GM12878 (cell line): ENCODE results near the gene NUPR1. TPM values are rescaled to one million over a fixed set of nuclear protein-coding genes. Genes with fewer than 3 reads are reported as not detected.

Experiments used
- ATAC-seq: fragments of 200-7000 bp; cut with Tn5 transposase; 3 replicates; pipeline ENCODE4 v1.9.1; 2020; ENCODE audit warnings: mild to moderate bottlenecking, moderate library complexity
- BruUV-seq: library from RNA; stranded (reverse); fragments of 400-500 nt; replicated peaks from 2 replicates; lab custom pipeline; 2021; lab: Mats Ljungman, UMichigan
- CTCF ChIA-PET: fragments of 300-600 bp; sonication (Branson Sonifier 250); formaldehyde crosslinking; extraction: SDS; loops from one replicate; lab custom pipeline; 2021; ENCODE audit warnings: inconsistent platforms; lab: Yijun Ruan, JAX
- POLR2A ChIA-PET: fragments of 350-600 bp; formaldehyde crosslinking; extraction: SDS; loops from one replicate; lab custom pipeline; 2021; ENCODE audit warnings: inconsistent platforms; lab: Charles Lee
- RAD21 ChIA-PET: fragments of 300-600 bp; sonication (Branson Sonifier 250); formaldehyde crosslinking; loops from one replicate; lab custom pipeline; 2023; ENCODE audit warnings: antibody characterized with exemption; ENCODE audit not compliant: unreplicated experiment; lab: Charles Lee
- SMC1A ChIA-PET: fragments of 300-600 bp; sonication (Branson Sonifier 250); formaldehyde crosslinking; loops from one replicate; lab custom pipeline; 2023; ENCODE audit not compliant: unreplicated experiment, uncharacterized antibody; lab: Charles Lee
- DNase-seq: peaks from one replicate; pipeline ENCODE4 v3.0.0-alpha.2; 2011; ENCODE audit warnings: low read depth, low spot score
- FAIRE-seq: peaks from 3 replicates; lab custom pipeline; 2011; peaks lifted over from hg19 to GRCh38; lab: Jason Lieb, UNC
- H2AFZ ChIP-seq: 2 replicates; pipeline ENCODE4 v1.6.0; 2011; ENCODE audit warnings: low read depth, low read length, control low read depth; ENCODE audit not compliant: control insufficient read depth
- H3K27ac ChIP-seq: 2 replicates; pipeline ENCODE4 v1.5.1; 2011; ENCODE audit warnings: control low read depth; ENCODE audit not compliant: control insufficient read depth, insufficient read depth
- H3K27me3 ChIP-seq, 2 experiments: replicated peaks in 1 of 2; 2 replicates each; pipeline versions ENCODE4 v1.6.0 to v1.6.1; 2011; ENCODE audit warnings: low read length in 1 of 2; ENCODE audit not compliant: control insufficient read depth in 2 of 2, insufficient read depth in 2 of 2
- H3K36me3 ChIP-seq, 2 experiments: 2 replicates each; pipeline ENCODE4 v1.5.1; 2011; ENCODE audit warnings: low read length in 1 of 2; ENCODE audit not compliant: control insufficient read depth in 2 of 2, insufficient read depth in 2 of 2
- H3K4me1 ChIP-seq: 2 replicates; pipeline ENCODE4 v1.6.1; 2011; ENCODE audit warnings: mild to moderate bottlenecking, low read length, moderate library complexity, mixed read lengths; ENCODE audit not compliant: control insufficient read depth, insufficient read depth
- H3K4me2 ChIP-seq: 2 replicates; pipeline ENCODE4 v1.6.0; 2011; ENCODE audit warnings: control low read depth; ENCODE audit not compliant: control insufficient read depth, insufficient read depth
- H3K4me3 ChIP-seq: fragments of 200-600 bp; sonication (generic); 2 replicates; pipeline ENCODE4 v1.5.1; 2016
- H3K79me2 ChIP-seq: 2 replicates; pipeline ENCODE4 v1.6.0; 2011; ENCODE audit warnings: low read length; ENCODE audit not compliant: control insufficient read depth, insufficient read depth
- H3K9ac ChIP-seq: 2 replicates; pipeline ENCODE4 v1.8.0; 2011; ENCODE audit warnings: low read length, control low read depth, mixed read lengths; ENCODE audit not compliant: control insufficient read depth, insufficient read depth
- H3K9me3 ChIP-seq: replicated peaks from 3 replicates; pipeline ENCODE4 v1.5.1; 2011; ENCODE audit warnings: mild to moderate bottlenecking, low read length; ENCODE audit not compliant: control insufficient read depth, insufficient read depth
- H4K20me1 ChIP-seq: 2 replicates; pipeline ENCODE4 v1.6.0; 2011; ENCODE audit not compliant: control insufficient read depth, insufficient read depth
- BRCA1 ChIP-seq: IDR thresholded peaks from 2 replicates; pipeline ENCODE4 v1.6.1; 2011; ENCODE audit warnings: low read depth, low read length, improper control_type of control experiment
- CREM ChIP-seq: IDR thresholded peaks from 2 replicates; pipeline ENCODE4 v1.6.1; 2014; ENCODE audit warnings: antibody characterized with exemption, low read depth
- GABPA ChIP-seq: IDR thresholded peaks from 2 replicates; pipeline ENCODE4 v1.6.1; 2014; ENCODE audit warnings: antibody characterized with exemption, low read depth, mild to moderate bottlenecking, inconsistent platforms
- GATAD2B ChIP-seq: fragments of 450-650 bp; conservative IDR thresholded peaks from 2 replicates; pipeline ENCODE4 v1.6.1; 2017; ENCODE audit warnings: low read depth, mild to moderate bottlenecking, moderate library complexity
- HDAC2 ChIP-seq: fragments of 200-600 bp; sonication (generic); IDR thresholded peaks from 2 replicates; pipeline ENCODE4 v1.6.1; 2017
- PAX8 ChIP-seq: fragments of 450-650 bp; IDR thresholded peaks from 2 replicates; pipeline ENCODE4 v1.6.1; 2017; ENCODE audit warnings: mild to moderate bottlenecking, moderate library complexity
- WGBS: methylation state at CpG from one replicate; pipeline ENCODE4 v1.1.6; 2016; ENCODE audit warnings: low lambda C conversion rate; ENCODE audit not compliant: insufficient replicate concordance, insufficient coverage; ENCODE audit errors: missing lambda C conversion rate; 5-methylcytosine and 5-hydroxymethylcytosine counted together
- in situ Hi-C: fragments of 300-500 bp; cut with MboI; formaldehyde crosslinking; loops from 9 replicates; pipeline ENCODE4 v1.14.3; 2018; ENCODE audit warnings: mixed read lengths
- intact Hi-C: fragments of 100-400 bp; cut with micrococcal nuclease; formaldehyde crosslinking; loops from one replicate; pipeline ENCODE4 v1.14.2; 2022; ENCODE audit not compliant: unreplicated experiment
- polyA plus RNA-seq, 11 experiments: library from polyadenylated mRNA; depleted of rRNA in 4 of 11; unstranded in 6 of 11; stranded (reverse) in 5 of 11; fragments of >200 nt; fragmentation: Nextera tagmentation in 4 of 11; fragmentation: Illumina TruSeq in 1 of 11; extraction: Ambion mirVana in 4 of 11; extraction: Trizol in 1 of 11; gene quantifications; 1 replicate in 1 of 11; 2 replicates in 10 of 11; pipeline versions ENCODE4 v1.2.1 to v1.2.3, GENCODE V29; 2011 to 2016; ENCODE audit warnings: inconsistent platforms in 2 of 11, missing spikeins in 2 of 11, low read depth in 1 of 11
- total RNA-seq, 4 experiments: library from RNA; depleted of rRNA in 3 of 4; stranded (reverse); fragments of >200 nt in 3 of 4; fragmentation: Illumina TruSeq in 1 of 4; extraction: Trizol in 1 of 4; gene quantifications; 2 replicates each; pipeline versions ENCODE4 v1.2.1 to v1.2.3, GENCODE V29; 2013 to 2021
- TF ChIP-seq, protein P1 (sequence below): fragments of 150-350 bp; IDR thresholded peaks from 2 replicates; pipeline ENCODE4 v1.6.1; 2014; ENCODE audit warnings: mild to moderate bottlenecking, low read depth, low read length

Gene NUPR1
- total and polyA plus RNA-seq, 10 of the 15 experiments (the other 5 are each of a cell fraction or from before 2014, with no cell fraction given) = 0.04 to 0.78 (median 0.17) TPM; not detected in 2

DNA sequence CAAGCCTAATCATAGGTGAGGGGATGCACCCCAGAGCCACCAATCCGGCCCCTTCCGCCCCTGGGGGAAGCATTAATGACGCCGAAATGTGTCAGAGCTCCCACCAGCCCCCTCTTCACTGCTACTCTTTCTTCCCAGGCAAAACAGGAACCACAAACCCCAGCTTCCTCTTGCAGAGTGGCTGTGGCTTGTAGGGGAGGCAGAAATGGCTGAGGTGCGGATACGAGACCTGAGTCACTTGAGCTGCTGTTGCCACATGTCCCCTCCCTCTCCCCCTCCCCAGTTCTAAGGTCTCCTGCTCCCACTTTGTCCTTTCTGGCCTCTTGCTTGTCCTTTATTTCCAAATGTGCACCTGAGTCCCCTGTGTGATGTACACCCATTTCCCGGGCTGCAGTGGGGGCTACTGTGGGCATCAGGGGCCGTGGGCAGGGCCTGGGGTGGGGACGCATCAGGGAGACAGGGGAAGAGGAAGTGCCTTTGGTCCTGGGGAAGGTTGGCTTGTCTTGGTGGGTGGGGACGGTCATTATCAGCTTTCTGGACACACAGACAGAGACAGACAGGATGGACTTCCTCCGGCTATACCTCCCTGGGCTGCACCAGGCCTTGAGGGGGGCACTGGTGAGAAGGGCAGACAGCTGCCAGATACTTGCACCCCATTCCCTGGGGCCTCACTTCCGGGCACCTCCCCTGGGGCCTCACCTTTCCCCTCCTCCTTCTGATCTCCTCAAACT is 44.5 kb downstream of the NUPR1 start, which contains the start of gene APOBR (continued):
- TF ChIP-seq GATAD2B (peak; percentile 44; the same call in 1 of the 2 replicates), BRCA1 (no peak), GABPA (no peak), HDAC2 (no peak)
- TF ChIP-seq, protein P1, sequence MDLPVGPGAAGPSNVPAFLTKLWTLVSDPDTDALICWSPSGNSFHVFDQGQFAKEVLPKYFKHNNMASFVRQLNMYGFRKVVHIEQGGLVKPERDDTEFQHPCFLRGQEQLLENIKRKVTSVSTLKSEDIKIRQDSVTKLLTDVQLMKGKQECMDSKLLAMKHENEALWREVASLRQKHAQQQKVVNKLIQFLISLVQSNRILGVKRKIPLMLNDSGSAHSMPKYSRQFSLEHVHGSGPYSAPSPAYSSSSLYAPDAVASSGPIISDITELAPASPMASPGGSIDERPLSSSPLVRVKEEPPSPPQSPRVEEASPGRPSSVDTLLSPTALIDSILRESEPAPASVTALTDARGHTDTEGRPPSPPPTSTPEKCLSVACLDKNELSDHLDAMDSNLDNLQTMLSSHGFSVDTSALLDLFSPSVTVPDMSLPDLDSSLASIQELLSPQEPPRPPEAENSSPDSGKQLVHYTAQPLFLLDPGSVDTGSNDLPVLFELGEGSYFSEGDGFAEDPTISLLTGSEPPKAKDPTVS = no peak

- H3K27ac ChIP-seq = peak overlapping the region; percentile 97
- POLR2A ChIA-PET = interaction anchor here (1.4 to 1.5 kb wide), 2 partner anchors 21 to 64 kb away, joined by 3 to 8 read pairs; no protein-coding TSS in a partner anchor
- intact Hi-C loops = loop anchor here (5.0 to 10.0 kb wide), 2 partner anchors 60 to 432 kb away; partner anchors contain the start of genes RABEP2 and SGF29
- peaks cover 38% of the 10 kb centered on the region for H3K4me1 ChIP-seq
- RAD21 ChIA-PET = interaction anchor here (0.6 to 1.8 kb wide), 3 partner anchors 61 to 1503 kb away, joined by 3 to 4 read pairs (median 4); partner anchors contain the start of gene SGF29
- H3K9ac ChIP-seq = peak overlapping the region; percentile 86
- ATAC-seq (no peak), FAIRE-seq (no peak), DNase-seq (no peak)
- CTCF ChIA-PET = interaction anchor here (0.9 to 1.1 kb wide), 2 partner anchors 20 to 124 kb away, joined by 3 to 5 read pairs; partner anchors contain the start of gene NPIPB7
- no peaks in the 10 kb centered on the region for H4K20me1 ChIP-seq
- peak overlapping the region; percentile 95 for H2AFZ ChIP-seq
- SMC1A ChIA-PET = interaction anchor here (0.9 to 1.0 kb wide), 2 partner anchors 18 to 63 kb away, joined by 3 read pairs; no protein-coding TSS in a partner anchor
- peak overlapping the region; percentile 91; the same call in 1 of the 2 replicates for H3K4me3 ChIP-seq
- H3K4me2 ChIP-seq = peak overlapping the region; percentile 40
- H3K36me3 ChIP-seq = peaks cover 0 to 2% of the 10 kb centered on the region in 2 experiments; a peak in 1 of 4 replicates
- no TSS peak for BruUV-seq
- H3K9me3 ChIP-seq = no peaks in the 10 kb centered on the region
- H3K27me3 ChIP-seq = no peaks in the 10 kb centered on the region
- peaks cover 6% of the 10 kb centered on the region for H3K79me2 ChIP-seq
- in situ Hi-C loops = no loop called here
- TF ChIP-seq CREM (no peak), PAX8 (0 out of 2 replicates have a peak, but pooled peaks have one; percentile 7)
- TF ChIP-seq, all 136 proteins: peak for 1
- WGBS = 21% methylated on average over 4 of the region's 4 CpGs
These were observed 46.3 kb downstream of the NUPR1 start for GRCh38 chr16:28492511-28492910.
